CD4-positive, alpha-beta T cell treated with Interleukin-1 beta for 1 hour (primary cell): Measurements from ENCODE around the gene IGF2.

Experiments
- DNase-seq, 2 donors: peaks; one replicate each; pipeline ENCODE4 v3.0.0-alpha.2; 2020 to 2022

IGF2 gene

GRCh38 chr11:2169626-2170570, 30.7 kb upstream of the IGF2 start:
- no peak for DNase-seq

GRCh38 chr11:2169005-2169378, 29.8 kb upstream of the IGF2 start:
- no peak for DNase-seq

- DNase-seq = no peak
Observed at GRCh38 chr11:2168286-2169004, 29.3 kb upstream of the IGF2 start.

- no peak for DNase-seq
Observed at GRCh38 chr11:2167141-2168045, 28.2 kb upstream of the IGF2 start.

GRCh38 chr11:2166091-2166851, 27.1 kb upstream of the IGF2 start:
- peak; percentile 30 to 32 for DNase-seq

GRCh38 chr11:2165571-2165970, 26.4 kb upstream of the IGF2 start:
- no peak for DNase-seq

- DNase-seq = no peak
Observed at GRCh38 chr11:2164861-2165555, 25.8 kb upstream of the IGF2 start.

GRCh38 chr11:2164081-2164480, 24.9 kb upstream of the IGF2 start:
- no peak for DNase-seq

- DNase-seq = no peak
Observed at GRCh38 chr11:2163428-2163978, 24.3 kb upstream of the IGF2 start.

- no peak for DNase-seq
Observed at GRCh38 chr11:2160736-2161259, 21.6 kb upstream of the IGF2 start, which contains the start of gene INS. Gene INS, minus strand, starts transcription at chr11:2161209. Its CDS starts 238 bp downstream, at chr11:2160971.

- DNase-seq = no peak
Observed at GRCh38 chr11:2159536-2160413, 20.6 kb upstream of the IGF2 start.

GRCh38 chr11:2158966-2159365, 19.8 kb upstream of the IGF2 start:
- no peak for DNase-seq

GRCh38 chr11:2158296-2158737, 19.1 kb upstream of the IGF2 start:
- no peak for DNase-seq

GRCh38 chr11:2157294-2158040, 18.3 kb upstream of the IGF2 start:
- no peak for DNase-seq

- peak; percentile 43 to 51 for DNase-seq
Observed at GRCh38 chr11:2156416-2157182, 17.4 kb upstream of the IGF2 start.

- no peak for DNase-seq
Observed at GRCh38 chr11:2155511-2155910, 16.3 kb upstream of the IGF2 start.

GRCh38 chr11:2154889-2155288, 15.7 kb upstream of the IGF2 start:
- DNase-seq = no peak

- no peak for DNase-seq
Observed at GRCh38 chr11:2154195-2154585, 15.0 kb upstream of the IGF2 start.
